Transverse colon (tissue), 4 donors: Measurements from ENCODE around the gene ITGBL1.

ENCODE experiments used
- CTCF ChIP-seq, 5 experiments: fragments of 200-600 bp in 3 of 5; fragments of 450-650 bp in 2 of 5; sonication (generic) in 3 of 5; IDR thresholded peaks; 1 replicate in 2 of 5; 2 replicates in 3 of 5; pipeline ENCODE4 v1.5.1; 2016 to 2017; ENCODE audit warnings: antibody characterized with exemption in 5 of 5, inconsistent platforms in 3 of 5, mild to moderate bottlenecking in 2 of 5, moderate library complexity in 1 of 5
- EP300 ChIP-seq: sonication (generic); formaldehyde crosslinking; IDR thresholded peaks from one replicate; pipeline ENCODE4 v1.6.1; 2017; ENCODE audit warnings: antibody characterized with exemption, low read depth
- POLR2A ChIP-seq: fragments of 450-650 bp; IDR thresholded peaks from one replicate; pipeline ENCODE4 v1.6.1; 2016; ENCODE audit warnings: antibody characterized with exemption, mild to moderate bottlenecking, moderate library complexity
- POLR2AphosphoS5 ChIP-seq, 3 donors: sonication (generic); formaldehyde crosslinking; IDR thresholded peaks; one replicate each; pipeline ENCODE4 v1.6.1; 2016; ENCODE audit warnings: antibody characterized with exemption in 3 of 3

GRCh38 chr13:101634142-101634541 is 181.7 kb downstream of the ITGBL1 start:
- TF ChIP-seq POLR2A (no peak), CTCF (IDR thresholded peaks at IDR 0.05) (no peak), EP300 (no peak), POLR2AphosphoS5 (IDR thresholded peaks at IDR 0.05) (no peak)
